Amniotic stem cell (primary cell): ENCODE results near the gene GABPB2.
A peak's percentile ranks its signal among the peaks of the same experiment; 100 is the strongest.
"Not testable (repeated sequence)": the region's sequence is repeated elsewhere in the genome, so short reads cannot be mapped to it uniquely, and the experiment has no call there.

Experiments used
- DNase-seq: peaks from one replicate; lab custom pipeline; 2025; lab: John Stamatoyannopoulos, UW

The GABPB2 gene

DNA sequence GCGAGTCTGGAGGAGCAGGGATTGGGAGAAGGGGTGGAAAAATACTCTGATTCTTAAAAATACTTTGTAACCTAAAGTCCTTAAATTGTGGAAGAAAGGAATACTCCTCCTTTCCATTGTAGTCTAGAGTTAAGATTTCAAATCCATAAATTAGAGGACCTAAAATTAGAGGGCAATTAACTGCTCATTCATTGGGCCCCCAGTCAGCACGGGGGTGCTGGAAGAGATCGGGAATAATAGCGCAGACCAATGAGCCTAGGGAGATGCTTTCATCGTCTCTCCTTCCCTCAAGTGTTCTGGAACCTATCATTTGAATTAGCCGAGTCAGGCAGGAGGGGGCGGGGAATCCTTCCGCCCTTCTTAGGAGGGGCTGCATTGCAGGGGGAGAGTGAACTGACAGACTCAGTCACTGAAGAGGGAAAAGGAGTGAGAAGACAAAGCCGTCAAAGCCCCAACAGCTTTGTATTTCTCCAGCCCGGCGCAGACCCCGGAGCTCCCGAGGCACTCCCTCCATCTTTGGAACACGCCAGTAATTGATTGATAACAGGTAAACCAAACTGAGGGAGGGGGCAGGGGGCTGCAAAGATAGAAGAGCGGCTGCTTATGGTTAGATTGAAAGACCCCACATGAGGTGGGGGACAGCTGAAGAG is 10.4 kb upstream of the GABPB2 start, which contains the start of gene MLLT11:
Gene MLLT11 (plus strand): TSS at position 391 of the 650 bp plus-strand sequence. CDS start 6,828 bp downstream, outside the sequence.
- DNase-seq, result peak; percentile 41

- DNase-seq, result no peak
Observed at GRCh38 chr1:151060657-151061421, 9.7 kb upstream of the GABPB2 start.

DNA sequence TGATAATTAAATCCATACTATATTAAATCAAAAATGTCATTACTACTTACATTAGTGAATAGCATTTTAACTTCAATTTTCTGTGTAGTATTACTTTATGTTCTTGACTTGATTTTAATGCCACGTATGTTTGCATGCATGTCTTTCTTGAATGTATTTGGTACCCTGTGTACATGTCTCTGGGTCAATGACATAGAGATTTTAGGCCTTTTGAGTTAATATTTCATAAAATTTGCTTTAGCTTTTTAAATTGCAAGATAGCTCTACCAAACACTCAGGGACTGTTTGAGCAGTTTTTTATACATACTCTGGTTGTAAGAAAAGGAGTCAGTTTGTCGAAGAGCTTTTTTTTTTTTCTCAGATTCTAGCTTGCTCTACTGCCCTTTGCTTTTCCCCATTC is 8.9 kb upstream of the GABPB2 start:
- no peak for DNase-seq

DNA sequence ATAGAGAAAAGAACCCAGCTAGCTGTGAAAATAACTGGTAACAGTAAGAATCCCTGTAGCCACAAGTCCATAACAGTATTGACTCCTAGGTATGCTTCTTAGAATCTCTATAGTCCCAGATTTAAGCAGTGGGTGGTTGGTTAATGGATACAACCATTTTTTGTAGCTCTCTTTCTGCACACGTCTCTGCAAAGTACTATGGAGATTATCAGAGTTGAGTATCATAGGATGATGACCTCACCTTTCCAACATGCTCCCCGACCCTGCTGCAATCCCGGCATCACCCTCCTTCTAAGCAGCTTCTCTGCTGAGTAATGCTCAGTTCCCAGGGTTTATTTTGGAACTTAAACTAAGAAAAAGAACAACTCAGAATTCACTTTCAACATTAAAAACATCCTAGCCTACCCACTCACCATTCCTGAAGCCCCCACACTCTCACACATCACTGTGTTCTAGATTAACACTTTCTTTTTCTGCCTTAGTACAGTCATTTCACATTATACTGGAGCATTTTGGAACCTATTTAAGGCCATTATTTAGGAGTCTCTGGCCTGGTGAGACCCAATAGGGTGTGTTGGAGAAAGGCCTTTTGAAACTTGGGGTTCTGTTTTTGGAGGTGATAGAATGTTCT is 7.7 kb upstream of the GABPB2 start:
- peak; percentile 74 for DNase-seq

GRCh38 chr1:151065089-151065645 is 5.4 kb upstream of the GABPB2 start:
- DNase-seq, result no peak

DNA sequence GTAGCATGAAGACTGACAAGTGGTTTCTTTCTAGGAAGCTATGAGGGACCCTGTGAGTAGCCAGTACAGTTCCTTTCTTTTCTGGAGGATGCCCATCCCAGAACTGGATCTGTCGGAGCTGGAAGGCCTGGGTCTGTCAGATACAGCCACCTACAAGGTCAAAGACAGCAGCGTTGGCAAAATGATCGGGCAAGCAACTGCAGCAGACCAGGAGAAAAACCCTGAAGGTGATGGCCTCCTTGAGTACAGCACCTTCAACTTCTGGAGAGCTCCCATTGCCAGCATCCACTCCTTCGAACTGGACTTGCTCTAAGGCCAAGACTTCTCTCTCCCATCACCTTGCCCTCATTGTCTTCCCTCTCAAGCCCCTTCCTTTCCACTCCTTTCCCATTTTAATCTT is 3.4 kb upstream of the GABPB2 start:
- no peak for DNase-seq

GRCh38 chr1:151069103-151069486 is 1.5 kb upstream of the GABPB2 start:
- DNase-seq, result no peak

DNA sequence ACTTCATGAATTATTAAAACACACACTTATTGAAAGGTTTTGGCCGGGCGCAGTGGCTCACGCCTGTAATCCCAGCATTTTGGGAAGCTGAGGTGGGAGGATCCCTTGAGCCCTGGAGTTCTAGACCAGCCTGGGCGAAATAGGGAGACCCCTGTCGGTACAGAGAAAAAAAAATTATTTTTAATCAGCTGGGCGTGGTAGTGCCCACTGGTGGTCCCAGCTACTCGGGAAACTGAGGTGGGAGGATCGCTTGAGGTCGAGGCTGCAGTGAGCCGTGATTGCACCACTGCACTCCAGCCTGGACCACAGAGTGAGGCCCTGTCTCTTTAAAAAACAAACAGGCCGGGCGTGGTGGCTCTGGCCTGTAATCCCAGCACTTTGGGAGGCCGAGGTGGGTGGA is 1.7 kb downstream of the GABPB2 start:
- DNase-seq, result no peak

DNA sequence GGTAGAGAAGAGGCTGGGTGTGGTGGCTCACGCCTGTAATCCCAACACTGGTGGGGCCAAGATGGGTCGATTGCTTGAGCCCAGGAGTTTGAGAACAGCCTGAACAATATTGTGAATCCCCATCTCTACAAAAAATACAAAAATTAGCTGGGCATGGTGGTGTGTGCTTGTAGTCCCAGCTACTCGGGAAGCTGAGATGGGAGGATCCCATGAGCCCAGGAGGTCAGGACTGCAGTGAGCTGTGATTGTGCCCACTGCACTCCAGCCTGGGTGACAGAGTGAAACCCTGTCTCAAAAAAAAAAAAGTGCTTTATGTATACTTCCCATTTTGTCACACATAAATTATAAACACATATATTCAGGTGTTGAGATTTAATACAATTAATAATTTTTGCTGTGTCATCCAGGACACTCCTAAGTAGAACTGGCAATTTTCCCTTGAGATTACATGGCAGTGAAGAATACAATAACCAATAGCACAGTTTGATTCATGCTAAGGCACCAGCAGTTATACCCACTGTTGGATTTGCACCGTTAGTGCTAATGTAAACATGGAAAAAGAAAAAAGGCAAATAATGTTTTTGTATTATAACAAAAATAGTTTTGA is 15.5 kb downstream of the GABPB2 start:
- no peak for DNase-seq

GRCh38 chr1:151097426-151097825 is 26.9 kb downstream of the GABPB2 start:
- not testable (repeated sequence) for DNase-seq

GRCh38 chr1:151098126-151098525 is 27.6 kb downstream of the GABPB2 start:
- DNase-seq, result no peak

DNA sequence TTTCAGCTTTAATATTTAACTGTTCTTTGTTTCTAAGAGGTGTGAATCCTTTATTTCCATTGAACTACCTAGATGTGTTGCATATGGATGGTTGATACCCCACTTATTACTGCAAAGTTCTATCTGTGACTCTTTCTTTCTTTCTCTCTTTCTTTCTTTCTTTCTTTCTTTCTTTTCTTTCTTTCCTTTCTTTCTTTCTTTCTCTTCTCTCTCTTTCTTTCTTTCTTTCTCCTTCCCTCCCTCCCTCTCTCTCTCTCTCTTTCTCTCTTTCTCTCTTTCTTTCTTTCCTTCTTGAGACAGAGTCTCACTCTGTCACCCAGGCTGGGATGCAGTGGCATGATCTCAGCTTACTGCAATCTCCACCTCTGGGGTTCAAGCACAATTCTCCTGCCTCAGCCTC is 34.1 kb downstream of the GABPB2 start:
- DNase-seq, result no peak

DNA sequence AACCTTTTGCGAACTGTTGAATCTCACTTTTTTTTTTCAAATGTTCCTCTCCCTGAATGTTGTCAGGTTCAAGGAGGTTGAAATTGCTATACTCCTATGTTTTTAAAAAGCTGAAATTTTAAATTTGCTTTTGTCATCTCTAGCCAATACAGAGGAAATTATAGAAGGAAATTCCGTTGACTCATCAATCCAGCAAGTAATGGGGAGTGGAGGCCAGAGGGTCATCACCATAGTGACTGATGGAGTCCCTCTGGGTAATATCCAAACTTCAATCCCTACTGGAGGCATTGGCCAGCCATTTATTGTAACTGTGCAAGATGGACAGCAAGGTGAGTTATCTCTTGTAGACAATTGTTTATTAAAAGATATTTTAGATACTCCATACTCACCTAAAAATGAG is 36.3 kb downstream of the GABPB2 start:
- no peak for DNase-seq

DNA sequence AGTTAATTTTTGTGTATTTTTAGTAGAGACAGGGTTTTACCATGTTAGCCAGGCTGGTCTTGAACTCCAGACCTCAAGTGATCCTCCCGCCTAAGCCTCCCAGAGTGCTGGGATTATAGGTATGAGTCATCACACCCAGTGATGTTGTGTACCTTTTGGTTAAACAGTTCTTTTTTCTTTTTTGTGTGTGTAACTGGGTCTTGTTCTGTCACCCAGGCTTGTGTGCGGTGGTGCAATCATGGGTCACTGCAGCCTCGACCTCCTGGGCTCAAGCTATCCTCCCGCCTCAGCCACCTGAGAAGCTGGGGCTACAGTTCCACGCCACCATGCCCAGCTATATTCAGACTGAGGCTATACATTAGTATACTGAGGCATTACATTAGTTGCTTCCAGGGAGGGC is 37.8 kb downstream of the GABPB2 start:
- no peak for DNase-seq

GRCh38 chr1:151113877-151114276 is 43.3 kb downstream of the GABPB2 start:
- DNase-seq, result no peak

- DNase-seq, result no peak
Observed at GRCh38 chr1:151124763-151125403, 54.3 kb downstream of the GABPB2 start.

DNA sequence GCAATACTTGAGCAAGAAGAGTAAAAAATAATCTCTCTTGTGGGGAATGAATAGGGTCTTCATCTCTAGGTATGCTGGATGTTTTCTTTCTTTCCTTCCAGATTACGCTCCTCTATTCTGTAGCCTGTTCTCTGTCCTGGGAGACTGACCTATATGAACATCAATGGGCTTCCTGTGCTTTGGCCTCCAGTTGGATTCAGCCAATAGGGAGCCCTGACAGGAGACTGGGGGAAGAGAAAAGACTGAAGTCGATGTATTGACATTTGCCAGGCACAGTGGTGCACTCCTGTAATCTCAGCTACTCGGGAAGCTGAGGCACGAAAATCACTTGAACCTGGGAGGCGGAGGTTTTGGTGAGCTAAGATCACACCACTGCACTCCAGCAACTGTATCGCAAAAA is 58.2 kb downstream of the GABPB2 start:
- DNase-seq, result no peak

DNA sequence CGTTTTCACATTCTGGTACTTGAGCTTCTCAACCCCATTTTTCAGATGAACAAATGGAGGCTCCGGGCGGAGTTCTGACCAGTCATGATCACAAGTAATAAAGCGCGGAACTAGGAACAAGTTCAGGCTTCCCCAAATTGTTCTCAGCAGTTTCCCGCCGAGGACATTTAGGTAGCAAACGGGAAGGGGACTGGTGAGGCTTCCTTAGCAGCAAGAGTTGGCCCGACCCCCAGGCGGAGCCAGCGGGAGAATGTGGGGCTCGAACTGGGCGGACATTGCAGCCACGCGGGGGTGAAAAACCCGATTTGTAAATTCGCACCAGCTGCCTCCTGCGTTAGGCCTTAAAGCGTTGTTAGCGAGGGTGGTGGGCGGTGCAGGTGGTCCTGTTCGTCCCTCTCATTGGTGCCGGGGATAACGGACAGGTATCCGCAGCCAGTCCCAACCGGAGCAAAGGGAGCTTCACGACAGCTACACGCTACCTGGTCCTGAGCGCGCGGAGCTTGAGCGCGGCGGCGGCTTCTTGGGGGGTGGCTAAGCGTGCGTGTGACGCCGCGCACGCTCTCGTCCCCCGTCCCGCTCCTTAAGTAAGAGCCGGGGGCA is 60.5 kb downstream of the GABPB2 start:
- no peak for DNase-seq

- DNase-seq, result no peak
Observed at GRCh38 chr1:151131701-151132334, 61.3 kb downstream of the GABPB2 start.

- DNase-seq, result no peak
Observed at GRCh38 chr1:151132335-151133017, 61.9 kb downstream of the GABPB2 start.
